ENCODE results near the gene ADGRV1. TPM values are rescaled to one million over a fixed set of nuclear protein-coding genes. Genes with fewer than 3 reads are reported as not detected.

Gene ADGRV1
- total RNA-seq, 1 experiment from 2014 or later, result 6.8 TPM

- ChIA-PET CTCF (no interaction called here), POLR2A (ENCODE audit: low non-redundant PET) (no interaction called here)
- no peak overlapping the region for H3K27ac ChIP-seq (ENCODE audit: low read depth, low read length, poor library complexity, severe bottlenecking)
- no peaks in the 10 kb centered on the region for H3K9me3 ChIP-seq (ENCODE audit: low read depth, low read length, poor library complexity, severe bottlenecking)
- H3K4me3 ChIP-seq (ENCODE audit: low read depth, low read length, poor library complexity, severe bottlenecking), result no peak overlapping the region
- TF ChIP-seq EZH2 (IDR thresholded peaks at IDR 0.05; ENCODE audit: borderline replicate concordance, low read depth, low read length, poor library complexity, severe bottlenecking), result no peak
- no peak for TF ChIP-seq CTCF (conservative IDR thresholded peaks at IDR 0.05; ENCODE audit: low read depth, low read length)
- H3K4me1 ChIP-seq (ENCODE audit: insufficient read depth, low read length, poor library complexity, severe bottlenecking), result peaks cover 10% of the 10 kb centered on the region
- DNase-seq (ENCODE audit: low spot score), result no peak
- H3K27me3 ChIP-seq (replicated peaks; ENCODE audit: insufficient read depth, low read depth, low read length, poor library complexity), result no peaks in the 10 kb centered on the region
- H3K36me3 ChIP-seq (ENCODE audit: insufficient read depth, low read length, poor library complexity, severe bottlenecking), result no peaks in the 10 kb centered on the region
- intact Hi-C loops (cut with micrococcal nuclease; ENCODE audit: unreplicated experiment), result loop anchor here (5.0 kb wide), 1 partner anchor 306 kb away; no protein-coding TSS in a partner anchor
- BruUV-seq (replicated peaks), result no TSS peak
Observed at GRCh38 chr5:90871391-90871991, 312.9 kb downstream of the ADGRV1 start.

GRCh38 chr5:90873033-90873517, 314.5 kb downstream of the ADGRV1 start:
- TF ChIP-seq EZH2 (IDR thresholded peaks at IDR 0.05; ENCODE audit: borderline replicate concordance, low read depth, low read length, poor library complexity, severe bottlenecking) (no peak), CTCF (conservative IDR thresholded peaks at IDR 0.05; ENCODE audit: low read depth, low read length) (no peak)
- Histone ChIP-seq H3K4me1 (ENCODE audit: insufficient read depth, low read length, poor library complexity, severe bottlenecking) (peaks cover 11% of the 10 kb centered on the region), H3K36me3 (ENCODE audit: insufficient read depth, low read length, poor library complexity, severe bottlenecking) (no peaks in the 10 kb centered on the region), H3K4me3 (ENCODE audit: low read depth, low read length, poor library complexity, severe bottlenecking) (no peak overlapping the region), H3K9me3 (ENCODE audit: low read depth, low read length, poor library complexity, severe bottlenecking) (no peaks in the 10 kb centered on the region), H3K27me3 (replicated peaks; ENCODE audit: insufficient read depth, low read depth, low read length, poor library complexity) (no peaks in the 10 kb centered on the region), H3K27ac (ENCODE audit: low read depth, low read length, poor library complexity, severe bottlenecking) (no peak overlapping the region)
- no TSS peak for BruUV-seq (replicated peaks)
- no peak for DNase-seq (ENCODE audit: low spot score)
- CTCF ChIA-PET, result no interaction called here
- POLR2A ChIA-PET (ENCODE audit: low non-redundant PET), result no interaction called here
- intact Hi-C loops (cut with micrococcal nuclease; ENCODE audit: unreplicated experiment), result loop anchor here (5.0 kb wide), 1 partner anchor 304 kb away; no protein-coding TSS in a partner anchor

- H3K36me3 ChIP-seq (ENCODE audit: insufficient read depth, low read length, poor library complexity, severe bottlenecking), result no peaks in the 10 kb centered on the region
- H3K4me1 ChIP-seq (ENCODE audit: insufficient read depth, low read length, poor library complexity, severe bottlenecking), result peaks cover 11% of the 10 kb centered on the region
- no peaks in the 10 kb centered on the region for H3K27me3 ChIP-seq (replicated peaks; ENCODE audit: insufficient read depth, low read depth, low read length, poor library complexity)
- H3K4me3 ChIP-seq (ENCODE audit: low read depth, low read length, poor library complexity, severe bottlenecking), result no peak overlapping the region
- no peak for DNase-seq (ENCODE audit: low spot score)
- TF ChIP-seq EZH2 (IDR thresholded peaks at IDR 0.05; ENCODE audit: borderline replicate concordance, low read depth, low read length, poor library complexity, severe bottlenecking) (no peak), CTCF (conservative IDR thresholded peaks at IDR 0.05; ENCODE audit: low read depth, low read length) (no peak)
- no peaks in the 10 kb centered on the region for H3K9me3 ChIP-seq (ENCODE audit: low read depth, low read length, poor library complexity, severe bottlenecking)
- ChIA-PET POLR2A (ENCODE audit: low non-redundant PET) (no interaction called here), CTCF (no interaction called here)
- intact Hi-C loops (cut with micrococcal nuclease; ENCODE audit: unreplicated experiment), result loop anchor here (5.0 kb wide), 1 partner anchor 303 kb away; no protein-coding TSS in a partner anchor
- BruUV-seq (replicated peaks), result no TSS peak
- H3K27ac ChIP-seq (ENCODE audit: low read depth, low read length, poor library complexity, severe bottlenecking), result no peak overlapping the region
Observed at GRCh38 chr5:90874066-90874465, 315.5 kb downstream of the ADGRV1 start.

Data from A673 (cell line).